VCaP (cell line): Measurements from ENCODE around the gene EDARADD.

ENCODE experiments used
- H3K27ac ChIP-seq: fragments of 450-650 bp; 2 replicates; pipeline ENCODE4 v1.5.1; 2017
- CTCF ChIP-seq: fragments of 450-650 bp; conservative IDR thresholded peaks from 2 replicates; pipeline ENCODE4 v1.5.1; 2017; ENCODE audit warnings: mild to moderate bottlenecking, moderate library complexity

The EDARADD gene

DNA sequence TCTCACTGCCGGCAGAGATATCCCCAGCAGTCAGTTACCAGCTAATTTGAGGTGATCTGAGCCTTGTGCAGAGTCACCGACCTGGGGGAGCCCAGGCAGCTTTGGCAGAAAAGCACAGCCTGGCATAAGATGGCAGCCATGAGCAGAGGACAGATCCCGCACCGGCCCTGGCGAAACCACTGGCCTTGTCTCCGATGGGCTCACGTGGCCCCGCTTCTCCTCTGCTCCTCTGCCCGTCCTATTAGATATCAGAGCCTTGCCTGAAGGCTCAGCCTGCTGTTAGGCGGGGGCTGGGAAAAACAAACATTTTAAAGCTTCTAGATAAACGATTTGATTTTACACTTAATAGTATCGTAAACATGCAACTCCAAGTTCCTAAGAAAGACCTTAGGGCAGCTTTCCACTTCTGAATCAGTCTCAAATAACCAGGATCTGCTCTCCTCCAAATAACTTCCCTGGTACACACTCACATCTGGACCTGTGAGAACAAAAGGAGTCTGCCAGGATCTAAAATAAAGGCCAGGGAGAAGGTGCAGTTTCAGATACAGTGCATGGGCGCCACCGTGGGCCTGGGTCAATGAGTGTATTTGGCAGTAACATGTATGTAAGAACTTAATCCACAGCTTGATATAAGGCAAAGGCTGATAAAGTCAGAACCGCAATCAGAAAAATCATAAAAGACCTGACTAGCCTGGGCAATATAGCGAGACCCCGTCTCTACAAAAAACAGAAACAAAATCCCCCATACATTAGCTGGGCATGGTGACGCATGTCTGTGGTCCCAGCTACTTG, 10.0 kb downstream of the EDARADD start:
- peak overlapping the region; percentile 61 for H3K27ac ChIP-seq
- TF ChIP-seq CTCF: no peak

GRCh38 chr1:236407059-236407458, 13.0 kb downstream of the EDARADD start:
- TF ChIP-seq CTCF: no peak
- no peak overlapping the region for H3K27ac ChIP-seq

DNA sequence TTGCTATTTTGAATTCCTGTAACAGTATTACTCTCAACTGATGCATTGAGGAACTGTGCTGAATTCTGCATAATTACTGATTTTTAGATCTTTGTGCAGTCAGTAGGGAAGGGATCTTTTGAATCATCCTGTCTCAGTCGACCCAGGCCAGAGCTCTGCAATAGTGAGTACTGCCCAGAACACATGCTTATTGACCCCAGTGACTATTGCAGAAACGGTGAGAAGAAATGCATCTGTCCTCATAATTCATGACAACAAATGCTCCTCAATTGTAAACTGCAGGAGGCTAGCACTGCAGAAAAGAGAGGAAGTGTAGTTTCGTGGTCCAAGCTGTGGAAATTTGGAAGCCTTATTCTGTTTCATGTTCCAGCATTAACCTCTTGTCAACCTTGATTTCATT, 19.6 kb downstream of the EDARADD start:
- no peak overlapping the region for H3K27ac ChIP-seq
- TF ChIP-seq CTCF: no peak

GRCh38 chr1:236416165-236416564, 22.1 kb downstream of the EDARADD start:
- no peak for TF ChIP-seq CTCF
- no peak overlapping the region for H3K27ac ChIP-seq

DNA sequence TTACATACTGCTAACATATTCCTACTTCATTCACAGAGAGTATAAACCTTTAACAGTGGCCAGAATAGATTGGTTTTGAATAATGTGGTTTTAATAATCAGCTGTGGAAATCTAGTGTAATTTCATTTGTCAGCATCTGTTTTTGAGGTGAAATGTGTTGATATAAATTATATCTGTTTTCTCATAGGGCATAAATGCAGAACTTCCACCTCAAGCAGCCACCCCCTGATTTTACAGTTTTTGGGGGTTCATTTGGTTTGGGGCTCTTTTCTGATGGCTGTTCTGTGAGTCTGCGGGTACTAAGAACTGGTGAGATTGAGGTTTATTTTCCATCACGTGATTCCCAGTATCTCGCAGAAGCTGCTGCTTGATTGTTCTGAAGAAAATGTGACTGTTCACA, 23.2 kb downstream of the EDARADD start:
- no peak overlapping the region for H3K27ac ChIP-seq
- TF ChIP-seq CTCF: no peak

DNA sequence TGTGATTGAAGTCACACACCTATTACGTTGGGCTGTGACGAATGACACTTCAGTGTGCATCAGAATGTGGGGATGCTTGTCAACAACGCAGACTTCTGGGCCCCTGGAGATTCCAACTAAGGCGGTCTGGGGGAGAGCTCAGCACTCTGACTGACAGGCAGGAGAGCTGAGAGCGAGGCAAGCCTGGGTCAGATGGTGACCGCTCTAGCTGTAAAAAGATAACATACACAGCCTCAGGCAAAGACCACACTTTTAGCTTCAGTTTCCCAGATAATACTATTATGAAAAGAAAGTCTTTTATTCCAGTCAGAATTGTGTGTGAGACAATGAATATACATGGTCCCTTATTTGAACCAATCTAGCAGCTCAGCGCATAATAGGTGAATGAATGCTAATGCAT, 25.4 kb downstream of the EDARADD start:
- H3K27ac ChIP-seq: no peak overlapping the region
- no peak for TF ChIP-seq CTCF

- H3K27ac ChIP-seq: no peak overlapping the region
- TF ChIP-seq CTCF: no peak
Measured at GRCh38 chr1:236421022-236421421, 26.9 kb downstream of the EDARADD start.
